Astrocyte of the spinal cord (primary cell): Measurements from ENCODE around the gene UBAP2L.
"Not testable (repeated sequence)": the region's sequence is repeated elsewhere in the genome, so short reads cannot be mapped to it uniquely, and the experiment has no call there.

ENCODE experiments used
- DNase-seq: peaks from one replicate; pipeline ENCODE4 v3.0.0; 2011; ENCODE audit warnings: low read depth, low spot score
- H3K4me3 ChIP-seq: 2 replicates; pipeline ENCODE4 v1.5.1; 2011; ENCODE audit warnings: low read depth, mild to moderate bottlenecking, low read length, moderate library complexity
- in situ Hi-C: cut with HindIII; loops from 2 replicates; pipeline ENCODE4 v1.10.0; 2017; ENCODE audit warnings: low sequenced_read_pairs
- TF ChIP-seq, protein P1 (sequence below): IDR thresholded peaks from 2 replicates; pipeline ENCODE4 v1.5.1; 2012; ENCODE audit warnings: low read depth, mild to moderate bottlenecking, low read length, inconsistent platforms

The UBAP2L gene

DNA sequence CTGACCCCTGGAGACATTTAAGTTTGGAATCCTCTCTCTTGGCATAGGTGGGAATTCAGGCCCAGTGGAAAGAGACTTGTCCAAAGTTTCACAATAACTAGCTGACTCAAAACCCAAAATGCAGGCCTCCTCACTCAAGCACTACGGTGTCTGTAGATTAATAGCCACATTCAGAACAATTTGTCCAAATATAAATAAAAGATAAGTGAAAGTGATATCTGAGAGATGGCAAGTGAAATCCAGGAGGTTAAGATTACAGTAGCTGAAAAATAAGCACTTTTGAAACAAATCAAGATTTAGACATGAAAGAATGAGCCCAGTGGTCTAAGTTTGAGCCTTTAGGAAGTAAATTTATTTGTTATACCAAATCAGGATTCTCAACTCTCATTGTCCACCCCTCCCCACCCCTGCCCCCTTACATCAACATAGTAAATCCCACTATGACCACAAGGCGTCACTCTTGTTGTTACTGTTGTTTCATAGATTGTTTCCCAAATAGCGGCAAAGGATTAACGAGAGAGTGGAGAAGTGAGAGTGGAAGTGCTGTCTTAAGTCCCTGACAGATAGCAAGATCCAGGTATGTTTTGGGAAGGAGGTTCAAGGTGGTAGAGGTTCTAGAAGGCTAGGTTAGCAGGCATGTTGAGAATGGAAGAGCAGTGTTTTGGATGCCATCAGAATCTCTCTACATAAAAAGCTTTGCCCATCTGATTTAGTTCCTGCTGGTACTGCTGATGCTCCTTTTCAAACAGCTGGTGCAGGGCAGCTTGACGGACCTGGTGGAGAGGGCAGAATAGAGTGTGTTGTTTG lies 21.8 kb upstream of the UBAP2L start:
- in situ Hi-C loops: no loop called here
- H3K4me3 ChIP-seq: peak overlapping the region; percentile 15
- DNase-seq: peak; percentile 67
- TF ChIP-seq, protein P1, sequence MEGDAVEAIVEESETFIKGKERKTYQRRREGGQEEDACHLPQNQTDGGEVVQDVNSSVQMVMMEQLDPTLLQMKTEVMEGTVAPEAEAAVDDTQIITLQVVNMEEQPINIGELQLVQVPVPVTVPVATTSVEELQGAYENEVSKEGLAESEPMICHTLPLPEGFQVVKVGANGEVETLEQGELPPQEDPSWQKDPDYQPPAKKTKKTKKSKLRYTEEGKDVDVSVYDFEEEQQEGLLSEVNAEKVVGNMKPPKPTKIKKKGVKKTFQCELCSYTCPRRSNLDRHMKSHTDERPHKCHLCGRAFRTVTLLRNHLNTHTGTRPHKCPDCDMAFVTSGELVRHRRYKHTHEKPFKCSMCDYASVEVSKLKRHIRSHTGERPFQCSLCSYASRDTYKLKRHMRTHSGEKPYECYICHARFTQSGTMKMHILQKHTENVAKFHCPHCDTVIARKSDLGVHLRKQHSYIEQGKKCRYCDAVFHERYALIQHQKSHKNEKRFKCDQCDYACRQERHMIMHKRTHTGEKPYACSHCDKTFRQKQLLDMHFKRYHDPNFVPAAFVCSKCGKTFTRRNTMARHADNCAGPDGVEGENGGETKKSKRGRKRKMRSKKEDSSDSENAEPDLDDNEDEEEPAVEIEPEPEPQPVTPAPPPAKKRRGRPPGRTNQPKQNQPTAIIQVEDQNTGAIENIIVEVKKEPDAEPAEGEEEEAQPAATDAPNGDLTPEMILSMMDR: peak; percentile 57

DNA sequence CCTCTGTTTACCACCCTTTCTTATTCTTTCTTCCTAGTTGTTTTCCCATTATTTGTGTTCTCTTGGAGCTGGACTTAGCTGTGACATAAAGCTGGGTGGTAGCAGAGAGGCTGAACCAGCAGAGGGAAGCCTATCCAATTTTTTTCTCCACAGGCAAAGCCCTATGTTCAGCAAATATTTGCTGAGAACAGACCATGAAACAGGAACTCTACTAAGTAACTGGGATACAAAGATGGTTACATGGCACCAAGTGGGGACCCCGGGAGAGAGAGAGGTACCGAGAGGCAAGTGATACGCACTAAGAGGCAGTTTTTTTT lies 21.2 kb upstream of the UBAP2L start:
- no peak for DNase-seq
- TF ChIP-seq, protein P1: peak; percentile 11
- in situ Hi-C loops: no loop called here
- H3K4me3 ChIP-seq: no peak overlapping the region

DNA sequence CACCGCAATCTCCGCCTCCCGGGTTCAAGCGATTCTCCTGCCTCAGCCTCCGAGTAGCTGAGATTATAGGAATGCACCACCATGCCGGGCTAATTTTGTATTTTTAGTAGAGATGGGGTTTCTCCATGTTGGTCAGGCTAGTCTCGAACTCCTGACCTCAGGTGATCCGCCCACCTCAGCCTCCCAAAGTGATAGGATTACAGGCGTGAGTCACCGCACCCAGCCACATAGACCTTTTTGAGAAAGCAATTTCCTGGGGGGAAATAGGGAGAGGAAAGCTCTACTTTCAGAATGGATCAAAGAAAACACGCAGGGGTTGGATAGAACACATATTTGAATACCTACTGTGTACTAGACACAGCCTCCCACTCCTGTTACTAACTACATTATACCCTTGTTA lies 15.0 kb upstream of the UBAP2L start:
- DNase-seq, H3K4me3 ChIP-seq, in situ Hi-C loops: not testable (repeated sequence)

DNA sequence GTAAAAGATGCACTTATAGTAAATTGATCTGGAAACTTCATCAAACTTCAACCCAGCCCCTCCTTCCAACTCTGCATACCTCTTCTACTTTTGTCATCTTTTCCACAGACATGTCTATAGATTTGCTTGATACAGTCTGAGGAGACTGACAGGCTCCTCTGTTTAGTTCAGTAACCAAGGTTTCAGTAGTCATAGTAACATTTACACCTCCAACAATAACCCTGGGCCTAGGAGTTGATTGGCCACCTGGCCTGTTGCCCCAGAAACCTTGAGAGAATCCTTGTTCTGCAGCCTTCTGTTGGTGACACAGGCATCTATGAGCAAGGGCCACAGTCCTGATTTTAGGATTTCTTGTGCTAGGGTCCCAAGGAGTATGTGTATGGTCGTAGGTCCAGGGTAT lies 14.6 kb upstream of the UBAP2L start, which contains the start of gene CFAP141:
Gene CFAP141, minus strand, starts transcription at position 138 of the 400 bp plus-strand sequence. Its CDS starts 26 bp downstream, at position 112.
- no peak within 1 kb of the TSS for H3K4me3 ChIP-seq
- DNase-seq: no peak
- in situ Hi-C loops: no loop called here
- TF ChIP-seq, protein P1: no peak

DNA sequence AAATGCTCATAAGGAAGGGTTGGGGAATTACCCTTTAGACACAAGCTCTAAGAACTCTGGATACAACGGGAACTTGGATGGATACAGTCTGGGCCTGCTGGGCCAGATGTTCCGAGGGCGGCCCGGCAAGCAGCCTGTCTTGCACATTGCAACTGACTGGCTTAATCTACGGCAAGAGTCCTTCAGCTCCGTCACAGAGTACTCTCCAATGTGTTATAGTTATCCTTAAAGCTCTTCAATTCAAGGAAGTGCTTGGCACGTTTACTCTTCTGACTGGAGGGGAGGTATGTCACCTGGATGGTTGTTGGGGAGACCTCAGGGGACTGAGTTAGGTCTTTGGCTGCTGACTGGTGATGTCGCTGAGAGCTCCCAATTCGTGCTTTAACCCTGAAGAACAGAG lies 13.5 kb upstream of the UBAP2L start:
- in situ Hi-C loops: no loop called here
- no peak overlapping the region for H3K4me3 ChIP-seq
- DNase-seq: no peak
- TF ChIP-seq, protein P1: no peak

DNA sequence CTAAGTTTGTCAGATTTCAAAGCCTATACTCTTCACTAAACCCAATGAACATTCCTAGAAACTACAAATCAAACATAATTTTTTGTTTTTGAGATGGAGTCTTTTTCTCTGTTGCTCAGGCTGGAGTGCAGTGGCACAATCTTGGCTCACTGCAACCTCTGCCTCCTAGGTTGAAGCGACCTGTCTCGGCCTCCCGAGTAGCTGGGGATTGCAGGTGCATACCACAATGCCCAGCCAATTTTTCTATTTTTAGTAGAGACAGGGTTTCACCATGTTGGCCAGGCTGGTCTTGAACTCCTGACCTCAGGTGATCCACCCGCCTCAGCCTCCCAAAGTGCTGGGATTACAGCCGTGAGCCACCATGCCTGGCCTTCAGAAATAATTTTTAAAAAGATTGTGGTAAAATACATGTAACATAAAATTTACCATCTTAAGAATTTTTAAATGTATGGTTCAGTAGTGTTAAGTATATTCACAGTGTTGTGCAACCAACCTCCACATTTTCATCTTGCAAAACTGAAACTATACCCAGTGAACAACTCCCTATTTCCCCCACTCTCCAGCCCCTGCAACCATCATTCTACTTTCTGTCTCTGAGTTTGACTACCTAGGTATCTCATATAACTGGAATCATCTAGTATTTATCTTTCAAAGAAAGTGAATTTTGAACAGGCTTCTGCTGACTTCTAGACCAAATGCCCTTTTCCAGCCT lies 11.9 kb upstream of the UBAP2L start:
- H3K4me3 ChIP-seq: no peak overlapping the region
- TF ChIP-seq, protein P1: no peak
- no peak for DNase-seq
- in situ Hi-C loops: no loop called here

DNA sequence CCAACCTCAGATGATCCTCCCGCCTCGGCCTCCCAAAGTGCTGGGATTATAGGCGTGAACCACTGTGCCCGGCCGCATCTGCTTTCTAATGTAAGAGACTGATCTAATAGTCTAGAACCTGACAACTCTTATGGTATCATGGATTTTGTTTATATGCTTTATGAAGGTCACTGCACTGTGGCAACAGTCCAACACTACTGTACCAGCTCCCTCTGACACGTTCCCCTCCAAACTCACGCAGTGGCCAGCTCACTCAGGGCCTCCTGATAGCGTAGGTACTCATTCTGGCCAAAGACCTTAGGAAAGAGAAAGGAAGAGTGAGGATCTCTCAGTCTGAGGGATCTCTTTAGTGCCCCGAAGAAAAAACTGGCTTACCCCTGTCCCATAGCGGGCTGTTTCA lies 8.7 kb upstream of the UBAP2L start:
- no peak overlapping the region for H3K4me3 ChIP-seq
- no peak for DNase-seq
- TF ChIP-seq, protein P1: no peak
- in situ Hi-C loops: no loop called here
